HG03139 (cell line): ENCODE data around the gene APOBEC3G.

Source experiments
- ATAC-seq: cut with Tn5 transposase; IDR thresholded peaks from one replicate; pipeline ENCODE4 v1.9.1; 2021; ENCODE audit not compliant: unreplicated experiment

Gene APOBEC3G

GRCh38 chr22:39090426-39091064 is 13.5 kb downstream of the APOBEC3G start:
- no peak for ATAC-seq

DNA sequence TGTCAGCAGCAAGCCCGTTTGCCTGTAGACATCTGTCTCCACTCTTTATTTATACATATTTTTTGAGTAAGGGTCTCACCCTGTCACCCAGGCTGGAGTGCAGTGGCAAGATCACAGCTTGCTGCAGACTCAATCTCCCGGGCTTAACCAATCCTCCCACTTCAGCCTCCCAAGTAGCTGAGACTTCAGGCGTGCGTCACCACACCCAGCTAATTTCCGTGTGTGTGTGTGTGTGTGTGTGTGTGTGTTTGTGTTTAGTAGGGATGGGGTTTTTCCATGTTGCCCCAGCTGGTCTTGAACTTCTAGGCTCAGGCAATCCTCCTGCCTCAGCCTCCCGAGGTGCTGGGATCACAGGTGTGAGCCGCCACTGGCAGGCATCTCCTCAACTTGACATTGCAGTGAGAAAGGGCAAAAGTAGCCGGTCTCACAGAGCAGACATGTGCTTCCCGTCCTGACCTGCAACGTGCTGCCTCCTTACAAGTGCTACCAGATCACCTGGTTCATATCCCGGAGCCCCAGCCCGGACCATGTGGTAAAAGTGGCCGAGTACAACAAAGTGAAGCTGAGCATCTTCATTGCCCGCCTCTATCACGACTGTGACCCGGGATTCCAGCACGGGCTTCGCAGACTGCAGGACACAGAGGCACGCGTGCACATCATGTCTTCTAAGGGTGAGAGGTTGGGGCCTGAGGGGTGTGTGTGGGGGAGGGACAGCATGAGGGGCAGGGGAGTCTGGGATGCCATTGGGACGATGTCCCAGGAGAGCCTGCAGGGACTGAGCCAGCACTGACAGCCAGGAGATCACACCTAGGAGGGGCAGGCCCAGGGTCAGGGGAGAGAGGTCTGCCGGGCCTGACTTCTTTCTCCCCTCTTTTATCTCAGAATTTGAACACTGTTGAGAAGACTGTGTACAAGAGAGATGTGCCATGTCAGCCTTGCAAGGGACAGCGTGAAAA is 14.3 kb downstream of the APOBEC3G start:
- ATAC-seq = no peak

DNA sequence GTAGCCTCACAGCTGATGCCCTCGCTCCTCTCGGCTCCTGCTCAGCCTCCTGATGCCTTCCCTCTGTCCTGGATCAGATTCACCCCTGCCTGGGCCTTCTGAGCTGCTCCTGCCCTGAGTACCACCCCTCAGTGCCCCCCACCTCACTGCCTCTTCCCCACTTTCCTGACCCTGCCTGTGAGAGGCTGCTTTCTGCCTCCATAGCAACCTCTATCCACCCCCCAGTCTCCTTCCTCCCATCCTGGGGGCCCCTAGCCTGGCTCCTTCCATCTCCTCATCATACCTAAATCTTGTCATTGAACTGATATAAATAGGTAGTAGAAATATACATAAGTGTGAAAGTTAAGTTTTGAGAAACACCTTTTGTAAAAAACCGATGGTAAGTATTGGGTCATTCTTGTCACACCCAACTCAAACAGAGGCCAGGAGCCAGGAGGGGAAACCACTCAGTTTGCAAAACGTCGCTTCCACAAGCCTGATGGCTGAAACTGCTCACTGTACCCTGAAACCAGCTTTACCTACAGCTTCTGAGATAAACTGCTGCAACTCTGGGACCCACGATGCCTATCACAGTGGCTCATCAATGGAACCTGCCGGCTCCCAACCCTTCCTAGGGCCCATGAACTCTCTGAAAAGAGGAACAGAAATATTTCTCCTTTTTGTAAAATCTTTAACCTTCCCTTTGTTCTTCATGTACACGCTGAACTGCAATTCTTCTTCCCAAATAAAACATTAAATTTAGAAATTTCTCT is 15.2 kb downstream of the APOBEC3G start:
- no peak for ATAC-seq

GRCh38 chr22:39094717-39095389 is 17.8 kb downstream of the APOBEC3G start:
- no peak for ATAC-seq

DNA sequence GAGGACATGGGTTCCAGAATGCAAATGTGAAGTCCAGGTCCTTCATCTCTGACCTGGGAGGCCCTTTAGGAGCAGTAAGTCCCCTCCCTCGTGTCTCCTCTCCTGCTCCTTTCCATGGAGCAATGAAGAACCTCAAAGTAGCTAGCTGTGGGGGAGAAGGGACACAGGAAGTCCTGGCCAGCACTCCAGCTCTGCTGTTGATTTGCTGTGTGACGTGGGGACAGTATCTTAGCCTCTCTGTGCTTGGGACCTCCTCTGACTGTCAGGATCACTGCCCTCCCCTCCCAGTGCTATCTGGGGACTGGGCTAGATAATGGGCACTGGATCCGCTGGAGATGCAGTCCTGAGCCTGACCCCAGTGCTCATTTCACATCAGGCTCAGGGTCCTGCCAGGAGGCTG is 18.9 kb downstream of the APOBEC3G start:
- no peak for ATAC-seq

GRCh38 chr22:39097098-39098020 is 20.3 kb downstream of the APOBEC3G start, which contains the start of gene APOBEC3H:
Gene APOBEC3H (plus strand): TSS chr22:39097244. CDS start chr22:39100279, 3,035 bp downstream.
- no peak for ATAC-seq

DNA sequence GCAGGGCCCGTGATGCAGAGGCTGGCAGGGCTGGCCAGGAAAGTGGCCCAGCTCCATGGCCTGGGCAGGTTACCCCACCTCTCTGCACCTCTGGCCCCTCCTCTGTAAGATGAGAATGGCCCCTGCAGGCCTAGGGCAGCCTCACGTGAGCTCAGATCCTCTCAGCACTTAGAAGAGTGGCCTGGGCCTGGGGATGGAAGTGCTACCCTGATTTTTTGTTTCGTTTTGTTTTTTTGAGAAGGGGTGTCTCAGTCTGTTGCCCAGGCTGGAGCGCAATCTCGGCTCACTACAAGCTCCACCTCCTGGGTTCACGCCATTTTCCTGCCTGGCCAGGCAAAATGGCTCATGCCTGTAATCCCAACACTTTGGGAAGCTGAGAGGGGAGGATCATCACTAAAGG is 21.0 kb downstream of the APOBEC3G start:
- no peak for ATAC-seq

DNA sequence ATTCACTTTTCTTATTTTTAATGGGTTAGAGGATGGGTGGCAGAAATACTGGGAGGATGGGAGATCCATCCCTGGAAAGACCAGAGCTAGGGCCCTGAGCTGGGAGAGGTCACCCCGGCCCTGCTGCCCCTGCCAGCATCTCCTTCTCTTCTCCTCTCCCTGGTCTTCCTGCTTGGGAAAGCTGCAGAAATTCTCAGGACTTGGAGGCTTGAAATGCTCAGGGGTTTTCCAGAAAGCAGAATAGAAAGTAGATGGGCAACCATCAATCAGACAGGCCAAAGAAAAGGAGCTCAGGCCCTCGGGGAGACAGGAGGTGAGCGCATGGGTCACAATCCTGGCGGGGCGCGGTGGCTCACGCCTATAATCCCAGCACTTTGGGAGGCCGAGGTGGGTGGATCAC is 21.5 kb downstream of the APOBEC3G start:
- ATAC-seq = no peak

DNA sequence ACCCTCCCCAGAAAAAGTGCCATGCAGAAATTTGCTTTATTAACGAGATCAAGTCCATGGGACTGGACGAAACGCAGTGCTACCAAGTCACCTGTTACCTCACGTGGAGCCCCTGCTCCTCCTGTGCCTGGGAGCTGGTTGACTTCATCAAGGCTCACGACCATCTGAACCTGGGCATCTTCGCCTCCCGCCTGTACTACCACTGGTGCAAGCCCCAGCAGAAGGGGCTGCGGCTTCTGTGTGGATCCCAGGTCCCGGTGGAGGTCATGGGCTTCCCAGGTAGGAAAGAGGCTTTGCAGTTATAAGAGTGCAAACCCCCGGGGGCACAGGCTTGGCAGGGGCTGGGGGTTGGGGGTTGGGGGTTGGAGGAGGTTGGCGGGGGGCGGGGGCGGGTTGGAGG is 24.2 kb downstream of the APOBEC3G start:
- no peak for ATAC-seq

DNA sequence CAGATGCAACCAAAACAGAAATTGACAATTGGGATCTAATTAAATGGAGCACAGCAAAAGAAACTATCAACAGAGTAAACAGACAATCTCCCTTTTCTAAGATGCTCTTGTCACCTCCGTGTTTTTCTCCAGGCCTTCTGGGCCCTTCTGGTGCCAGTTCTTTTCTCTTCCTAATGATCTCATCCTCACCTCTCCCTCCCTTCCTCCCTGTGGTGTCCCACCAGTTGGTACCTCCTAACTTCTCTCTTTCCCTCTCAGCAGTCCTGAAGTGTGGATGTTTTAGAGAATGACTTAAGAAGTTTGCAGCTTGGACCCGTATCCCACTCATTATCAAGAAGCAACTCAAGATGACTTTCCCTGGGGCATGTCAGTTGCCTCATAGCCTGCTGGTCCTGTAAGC is 26.4 kb downstream of the APOBEC3G start:
- ATAC-seq = no peak

DNA sequence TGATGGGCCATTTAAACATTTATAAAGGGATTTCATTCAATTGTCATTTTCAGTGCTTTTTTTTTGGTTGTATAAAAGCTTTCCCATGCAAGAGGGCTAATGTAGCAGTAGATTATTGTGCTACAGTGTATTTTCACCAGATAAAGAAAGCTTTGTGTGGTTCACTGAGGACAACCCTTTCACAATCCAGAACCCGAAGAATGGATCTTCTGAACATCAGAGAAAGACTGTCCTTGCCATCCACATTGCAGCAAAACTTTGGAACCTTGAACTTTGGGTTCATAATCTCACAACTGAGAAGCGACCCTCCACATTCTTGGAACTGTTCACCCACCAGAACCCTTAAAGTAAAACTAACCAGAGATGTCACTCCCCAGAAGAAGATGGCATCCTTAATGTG is 29.3 kb downstream of the APOBEC3G start:
- ATAC-seq = no peak

DNA sequence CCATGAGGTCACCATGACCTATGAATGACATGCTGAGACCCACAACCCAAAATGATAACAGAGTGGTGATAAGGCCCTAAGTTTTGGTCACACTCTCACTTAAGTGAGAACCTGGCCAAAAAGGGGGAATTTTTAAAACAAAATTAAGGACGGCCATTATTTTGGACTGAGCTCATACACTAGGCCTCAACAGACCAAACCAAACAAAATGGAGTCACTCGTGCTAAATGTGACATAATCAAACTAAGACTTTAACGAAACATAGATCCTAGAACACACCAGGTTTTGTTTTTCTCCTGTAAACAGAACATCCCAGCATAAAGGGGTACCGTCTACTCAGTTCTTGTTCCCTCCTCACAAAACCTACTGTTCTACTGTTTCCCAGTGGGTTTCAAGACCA is 31.4 kb downstream of the APOBEC3G start:
- ATAC-seq = no peak

DNA sequence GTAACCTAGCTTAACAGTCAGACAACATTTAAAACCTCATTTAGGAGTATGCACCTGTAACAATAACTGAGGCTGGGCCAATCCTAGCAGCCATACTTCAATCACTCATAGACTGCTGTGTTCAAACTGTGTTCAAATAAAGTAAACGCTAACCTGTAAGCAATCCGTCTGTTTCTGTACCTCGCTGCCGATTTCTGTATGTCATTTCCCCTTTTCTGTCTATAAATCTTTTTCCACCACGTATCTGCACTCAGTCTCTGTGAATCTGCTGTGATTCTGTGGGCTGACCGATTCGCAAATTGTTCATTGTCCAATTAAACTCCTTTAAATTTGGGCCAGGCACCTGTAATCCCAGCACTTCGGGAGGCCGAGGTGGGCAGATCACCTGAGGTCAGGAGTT is 32.3 kb downstream of the APOBEC3G start:
- no peak for ATAC-seq

GRCh38 chr22:39110631-39111561 is 33.8 kb downstream of the APOBEC3G start:
- no peak for ATAC-seq

- ATAC-seq = no peak
Measured at GRCh38 chr22:39114112-39114511, 37.0 kb downstream of the APOBEC3G start.

GRCh38 chr22:39115570-39115969 is 38.5 kb downstream of the APOBEC3G start:
- ATAC-seq = no peak

- ATAC-seq = no peak
Measured at GRCh38 chr22:39115977-39116621, 39.0 kb downstream of the APOBEC3G start.

DNA sequence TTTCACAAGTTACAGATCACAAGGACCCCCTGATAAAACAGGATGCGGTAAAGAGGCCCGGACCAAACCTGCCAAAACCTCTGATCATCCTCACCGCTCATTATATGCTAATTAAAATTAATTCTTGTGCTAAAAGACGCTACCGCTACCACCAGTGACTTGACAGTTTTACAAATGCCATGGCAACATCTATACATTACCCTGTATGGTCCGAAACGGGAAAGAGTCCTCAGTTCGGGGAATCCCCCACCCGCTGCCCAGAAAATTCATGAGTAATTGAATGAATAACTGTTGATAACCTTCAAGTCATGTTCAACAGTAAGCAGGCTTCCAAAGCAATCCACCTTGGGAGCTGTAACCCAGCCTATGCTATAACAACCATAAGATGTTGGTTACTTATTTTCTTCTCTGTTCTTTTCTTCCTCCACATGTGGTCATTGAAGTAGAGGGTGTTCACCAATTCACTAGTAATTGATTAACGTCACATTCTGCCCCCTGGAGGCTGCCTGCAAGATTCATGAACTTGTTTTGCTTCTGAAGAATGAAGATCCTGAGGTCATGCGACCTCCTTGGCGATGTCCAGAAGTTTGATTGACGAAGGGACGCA is 40.6 kb downstream of the APOBEC3G start:
- peak; percentile 57 for ATAC-seq
